LHCN-M2 (cell line): ENCODE results near the gene PTPRU. TPM values are rescaled to one million over a fixed set of nuclear protein-coding genes. Genes with fewer than 3 reads are reported as not detected.

Source experiments
- DNase-seq: peaks from one replicate; pipeline ENCODE4 v3.0.0-alpha.2; 2012; ENCODE audit warnings: low read depth
- polyA plus RNA-seq: library from polyadenylated mRNA; unstranded; fragments of >200 nt; gene quantifications from one replicate; pipeline ENCODE4 v1.2.1, GENCODE V29; 2012; ENCODE audit warnings: missing spikeins
- total RNA-seq: library from RNA; depleted of rRNA; stranded (reverse); fragments of >200 nt; gene quantifications from 2 replicates; pipeline ENCODE4 v1.2.3, GENCODE V29; 2014; rRNA removed

The PTPRU gene
- 86.0 and 96.7 TPM in 2 replicates for total RNA-seq
- polyA plus RNA-seq = 6.0 TPM

- DNase-seq = peak; percentile 57
These were observed at the start of gene PTPRU for GRCh38 chr1:29235955-29236711. TSS of gene PTPRU (plus strand) at chr1:29236522. CDS start at chr1:29236645, 123 bp downstream.

- DNase-seq = no peak
These were observed 49.6 kb upstream of the PTPRU start for GRCh38 chr1:29186707-29187106.

GRCh38 chr1:29190718-29191117 is 45.6 kb upstream of the PTPRU start:
- no peak for DNase-seq

- no peak for DNase-seq
These were observed 42.4 kb upstream of the PTPRU start for GRCh38 chr1:29193879-29194455.

- DNase-seq = peak; percentile 87
These were observed 40.4 kb upstream of the PTPRU start for GRCh38 chr1:29195881-29196291.

- peak; percentile 79 for DNase-seq
These were observed 39.3 kb upstream of the PTPRU start for GRCh38 chr1:29196863-29197589.

- DNase-seq = peak; percentile 38
These were observed 38.8 kb upstream of the PTPRU start for GRCh38 chr1:29197590-29197924.

- no peak for DNase-seq
These were observed 38.3 kb upstream of the PTPRU start for GRCh38 chr1:29197993-29198392.

GRCh38 chr1:29200906-29201594 is 35.3 kb upstream of the PTPRU start:
- DNase-seq = no peak

GRCh38 chr1:29201595-29202051 is 34.7 kb upstream of the PTPRU start:
- no peak for DNase-seq

- no peak for DNase-seq
These were observed 34.3 kb upstream of the PTPRU start for GRCh38 chr1:29202053-29202452.

- DNase-seq = peak; percentile 97
These were observed 33.6 kb upstream of the PTPRU start for GRCh38 chr1:29202584-29203340.

GRCh38 chr1:29208442-29208841 is 27.9 kb upstream of the PTPRU start:
- no peak for DNase-seq

GRCh38 chr1:29209173-29209572 is 27.1 kb upstream of the PTPRU start:
- DNase-seq = peak; percentile 56

GRCh38 chr1:29210278-29211085 is 25.8 kb upstream of the PTPRU start:
- peak; percentile 48 for DNase-seq

GRCh38 chr1:29211086-29212030 is 25.0 kb upstream of the PTPRU start:
- peak; percentile 75 for DNase-seq

- no peak for DNase-seq
These were observed 23.3 kb upstream of the PTPRU start for GRCh38 chr1:29213055-29213454.

GRCh38 chr1:29217633-29218032 is 18.7 kb upstream of the PTPRU start:
- DNase-seq = no peak

- no peak for DNase-seq
These were observed 18.1 kb upstream of the PTPRU start for GRCh38 chr1:29218223-29218622.
